GM21381 (cell line): ENCODE data around the gene RAI1.
"Not testable (repeated sequence)": the region's sequence is repeated elsewhere in the genome, so short reads cannot be mapped to it uniquely, and the experiment has no call there.

Experiments used
- ATAC-seq: cut with Tn5 transposase; IDR thresholded peaks from one replicate; pipeline ENCODE4 v1.9.1; 2021; ENCODE audit warnings: mild to moderate bottlenecking, moderate library complexity; ENCODE audit not compliant: unreplicated experiment

Gene RAI1

GRCh38 chr17:17663160-17664063 is 17.8 kb upstream of the RAI1 start:
- peak; percentile 89 for ATAC-seq

GRCh38 chr17:17664064-17664452 is 17.2 kb upstream of the RAI1 start:
- no peak for ATAC-seq

GRCh38 chr17:17665255-17665654 is 16.0 kb upstream of the RAI1 start:
- ATAC-seq = no peak

GRCh38 chr17:17666111-17666714 is 15.0 kb upstream of the RAI1 start:
- no peak for ATAC-seq

- no peak for ATAC-seq
Measured at GRCh38 chr17:17667231-17667630, 14.0 kb upstream of the RAI1 start.

GRCh38 chr17:17667947-17668346 is 13.3 kb upstream of the RAI1 start:
- no peak for ATAC-seq

GRCh38 chr17:17668358-17668757 is 12.9 kb upstream of the RAI1 start:
- ATAC-seq = no peak

- ATAC-seq = no peak
Measured at GRCh38 chr17:17668775-17669579, 12.3 kb upstream of the RAI1 start.

GRCh38 chr17:17669580-17670235 is 11.6 kb upstream of the RAI1 start:
- ATAC-seq = no peak

- no peak for ATAC-seq
Measured at GRCh38 chr17:17670701-17671305, 10.5 kb upstream of the RAI1 start.

GRCh38 chr17:17671369-17672129 is 9.7 kb upstream of the RAI1 start:
- ATAC-seq = no peak

GRCh38 chr17:17672453-17673368 is 8.5 kb upstream of the RAI1 start:
- ATAC-seq = no peak

GRCh38 chr17:17675416-17675815 is 5.8 kb upstream of the RAI1 start:
- ATAC-seq = no peak

GRCh38 chr17:17675925-17676534 is 5.2 kb upstream of the RAI1 start:
- no peak for ATAC-seq

GRCh38 chr17:17676752-17677151 is 4.5 kb upstream of the RAI1 start:
- no peak for ATAC-seq

- ATAC-seq = no peak
Measured at GRCh38 chr17:17677299-17678040, 3.8 kb upstream of the RAI1 start.

- ATAC-seq = not testable (repeated sequence)
Measured at GRCh38 chr17:17678063-17678699, 3.1 kb upstream of the RAI1 start.
